GM18502 (cell line): ENCODE data around the gene MED20.

Source experiments
- ATAC-seq: cut with Tn5 transposase; IDR thresholded peaks from one replicate; pipeline ENCODE4 v1.9.1; 2021; ENCODE audit warnings: mild to moderate bottlenecking; ENCODE audit not compliant: unreplicated experiment, poor library complexity

Gene MED20

GRCh38 chr6:41859356-41859755 is 61.6 kb downstream of the MED20 start:
- no peak for ATAC-seq

GRCh38 chr6:41858703-41859102 is 62.2 kb downstream of the MED20 start:
- ATAC-seq = no peak
